ENCODE measurements around the gene ALX4.

Gene ALX4

GRCh38 chr11:44319170-44319551 lies 9.2 kb upstream of the ALX4 start:
- Histone ChIP-seq H3K4me2 (ENCODE audit: insufficient read depth, low read length) (no peak overlapping the region), H3K4me3 (ENCODE audit: low read depth in 1 of 2, low read length in 2 of 2) (no peak overlapping the region), H3K4me1 (ENCODE audit: insufficient read depth, low read length) (no peaks in the 10 kb centered on the region), H3K36me3 (ENCODE audit: insufficient read depth, low read length) (no peaks in the 10 kb centered on the region), H4K20me1 (ENCODE audit: insufficient read depth, low read length) (no peaks in the 10 kb centered on the region; the same call in none of the 2 replicates), H3K9ac (ENCODE audit: low read depth, low read length) (no peak overlapping the region), H3K9me3 (ENCODE audit: insufficient read depth, low read length, severe bottlenecking) (no peaks in the 10 kb centered on the region), H3K79me2 (ENCODE audit: insufficient read depth, low read length) (no peaks in the 10 kb centered on the region), H2AFZ (ENCODE audit: low read depth, low read length) (no peak overlapping the region), H3K27ac (ENCODE audit: low read length) (no peak overlapping the region), H3K27me3 (ENCODE audit: insufficient read depth, low read length, poor library complexity) (peaks cover 34% of the 10 kb centered on the region)
- TF ChIP-seq, protein P1, sequence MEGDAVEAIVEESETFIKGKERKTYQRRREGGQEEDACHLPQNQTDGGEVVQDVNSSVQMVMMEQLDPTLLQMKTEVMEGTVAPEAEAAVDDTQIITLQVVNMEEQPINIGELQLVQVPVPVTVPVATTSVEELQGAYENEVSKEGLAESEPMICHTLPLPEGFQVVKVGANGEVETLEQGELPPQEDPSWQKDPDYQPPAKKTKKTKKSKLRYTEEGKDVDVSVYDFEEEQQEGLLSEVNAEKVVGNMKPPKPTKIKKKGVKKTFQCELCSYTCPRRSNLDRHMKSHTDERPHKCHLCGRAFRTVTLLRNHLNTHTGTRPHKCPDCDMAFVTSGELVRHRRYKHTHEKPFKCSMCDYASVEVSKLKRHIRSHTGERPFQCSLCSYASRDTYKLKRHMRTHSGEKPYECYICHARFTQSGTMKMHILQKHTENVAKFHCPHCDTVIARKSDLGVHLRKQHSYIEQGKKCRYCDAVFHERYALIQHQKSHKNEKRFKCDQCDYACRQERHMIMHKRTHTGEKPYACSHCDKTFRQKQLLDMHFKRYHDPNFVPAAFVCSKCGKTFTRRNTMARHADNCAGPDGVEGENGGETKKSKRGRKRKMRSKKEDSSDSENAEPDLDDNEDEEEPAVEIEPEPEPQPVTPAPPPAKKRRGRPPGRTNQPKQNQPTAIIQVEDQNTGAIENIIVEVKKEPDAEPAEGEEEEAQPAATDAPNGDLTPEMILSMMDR (IDR thresholded peaks at IDR 0.05; ENCODE audit: borderline replicate concordance, extremely low read depth, low read length, poor library complexity, severe bottlenecking), result no peak
- no peak for TF ChIP-seq EZH2 (IDR thresholded peaks at IDR 0.05; ENCODE audit: borderline replicate concordance, low read depth, low read length, severe bottlenecking)
- ATAC-seq (ENCODE audit: insufficient read depth, low read depth) (no peak), DNase-seq (no peak)

DNA sequence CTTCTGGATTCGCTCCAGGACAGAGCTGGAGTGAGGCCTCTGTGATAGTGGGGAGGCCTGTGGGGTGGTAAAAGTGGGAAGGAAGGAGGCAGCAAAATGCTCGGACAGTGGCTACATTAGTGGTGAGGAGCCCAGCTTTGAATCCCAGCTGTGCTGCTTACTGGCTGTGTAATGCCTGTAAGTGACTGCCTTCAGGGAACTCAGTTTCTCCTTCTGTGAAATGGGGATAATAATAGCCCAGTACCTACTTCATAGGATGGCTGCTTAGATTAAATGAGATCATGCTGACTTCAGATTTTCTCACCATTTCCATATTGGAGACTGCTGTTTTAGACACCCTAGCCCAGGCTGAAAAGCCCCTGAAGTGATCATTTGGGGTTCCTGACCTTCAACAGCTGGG lies 8.4 kb upstream of the ALX4 start:
- H2AFZ ChIP-seq (ENCODE audit: low read depth, low read length), result no peak overlapping the region
- TF ChIP-seq, protein P1 (IDR thresholded peaks at IDR 0.05; ENCODE audit: borderline replicate concordance, extremely low read depth, low read length, poor library complexity, severe bottlenecking), result no peak
- TF ChIP-seq EZH2 (IDR thresholded peaks at IDR 0.05; ENCODE audit: borderline replicate concordance, low read depth, low read length, severe bottlenecking), result no peak
- H4K20me1 ChIP-seq (ENCODE audit: insufficient read depth, low read length), result no peaks in the 10 kb centered on the region; the same call in none of the 2 replicates
- H3K9ac ChIP-seq (ENCODE audit: low read depth, low read length), result no peak overlapping the region
- no peaks in the 10 kb centered on the region for H3K4me1 ChIP-seq (ENCODE audit: insufficient read depth, low read length)
- no peaks in the 10 kb centered on the region for H3K9me3 ChIP-seq (ENCODE audit: insufficient read depth, low read length, severe bottlenecking)
- peaks cover 34% of the 10 kb centered on the region for H3K27me3 ChIP-seq (ENCODE audit: insufficient read depth, low read length, poor library complexity)
- no peak overlapping the region for H3K27ac ChIP-seq (ENCODE audit: low read length)
- no peak for DNase-seq
- H3K4me3 ChIP-seq (ENCODE audit: low read depth in 1 of 2, low read length in 2 of 2), result no peak overlapping the region
- no peak overlapping the region for H3K4me2 ChIP-seq (ENCODE audit: insufficient read depth, low read length)
- no peak for ATAC-seq (ENCODE audit: insufficient read depth, low read depth)
- no peaks in the 10 kb centered on the region for H3K79me2 ChIP-seq (ENCODE audit: insufficient read depth, low read length)
- H3K36me3 ChIP-seq (ENCODE audit: insufficient read depth, low read length), result no peaks in the 10 kb centered on the region

GRCh38 chr11:44316659-44317240 lies 6.8 kb upstream of the ALX4 start:
- no peaks in the 10 kb centered on the region for H3K36me3 ChIP-seq (ENCODE audit: insufficient read depth, low read length)
- peaks cover 24% of the 10 kb centered on the region for H3K27me3 ChIP-seq (ENCODE audit: insufficient read depth, low read length, poor library complexity)
- no peak overlapping the region for H3K9ac ChIP-seq (ENCODE audit: low read depth, low read length)
- no peaks in the 10 kb centered on the region for H3K79me2 ChIP-seq (ENCODE audit: insufficient read depth, low read length)
- H3K9me3 ChIP-seq (ENCODE audit: insufficient read depth, low read length, severe bottlenecking), result no peaks in the 10 kb centered on the region
- H3K27ac ChIP-seq (ENCODE audit: low read length), result no peak overlapping the region
- no peak overlapping the region for H3K4me3 ChIP-seq (ENCODE audit: low read depth in 1 of 2, low read length in 2 of 2)
- H3K4me2 ChIP-seq (ENCODE audit: insufficient read depth, low read length), result no peak overlapping the region
- TF ChIP-seq, protein P1 (IDR thresholded peaks at IDR 0.05; ENCODE audit: borderline replicate concordance, extremely low read depth, low read length, poor library complexity, severe bottlenecking), result no peak
- no peak for TF ChIP-seq EZH2 (IDR thresholded peaks at IDR 0.05; ENCODE audit: borderline replicate concordance, low read depth, low read length, severe bottlenecking)
- H4K20me1 ChIP-seq (ENCODE audit: insufficient read depth, low read length), result no peaks in the 10 kb centered on the region; the same call in none of the 2 replicates
- no peak overlapping the region for H2AFZ ChIP-seq (ENCODE audit: low read depth, low read length)
- no peaks in the 10 kb centered on the region for H3K4me1 ChIP-seq (ENCODE audit: insufficient read depth, low read length)
- ATAC-seq (ENCODE audit: insufficient read depth, low read depth), result no peak
- no peak for DNase-seq

Measured in DND-41 (cell line).